SK-N-SH (cell line): ENCODE measurements around the gene ENDOV. TPM values are rescaled to one million over a fixed set of nuclear protein-coding genes. Genes with fewer than 3 reads are reported as not detected.

ENCODE experiments used
- CTCF ChIA-PET: fragments of 300-600, 350-600 bp; formaldehyde crosslinking; extraction: SDS; loops from one replicate; lab custom pipeline; 2021; lab: Yijun Ruan, JAX
- POLR2A ChIA-PET: fragments of 350-600 bp; sonication (Branson Sonifier 250); formaldehyde crosslinking; extraction: SDS; loops from one replicate; lab custom pipeline; 2020; ENCODE audit warnings: antibody characterized with exemption, inconsistent platforms; lab: Yijun Ruan, JAX
- DNase-seq: peaks from one replicate; pipeline ENCODE4 v3.0.0; 2012
- H2AFZ ChIP-seq: fragments of 200-600 bp; sonication (generic); 2 replicates; pipeline ENCODE4 v1.8.1; 2016; ENCODE audit warnings: antibody characterized with exemption, mild to moderate bottlenecking, low read depth
- H3F3A ChIP-seq: fragments of 200-600 bp; sonication (generic); replicated peaks from 2 replicates; pipeline ENCODE3; 2016; ENCODE audit warnings: antibody characterized with exemption, mild to moderate bottlenecking; ENCODE audit not compliant: insufficient read depth
- H3K27ac ChIP-seq, 2 experiments: fragments of 200-500 bp in 1 of 2; fragments of 200-600 bp in 1 of 2; sonication (Bioruptor generic) in 1 of 2; sonication (generic), shearing (Covaris generic) in 1 of 2; 2 replicates each; pipeline versions ENCODE4 v1.5.1 to v1.6.1; 2014 to 2016; ENCODE audit warnings: low read depth in 2 of 2, inconsistent platforms in 1 of 2, low read length in 1 of 2, mild to moderate bottlenecking in 1 of 2, mixed read lengths in 1 of 2
- H3K27me3 ChIP-seq: fragments of 200-600 bp; sonication (generic), shearing (Covaris generic); 2 replicates; pipeline ENCODE4 v1.6.1; 2016; ENCODE audit warnings: mixed run types; ENCODE audit not compliant: insufficient read depth
- H3K36me3 ChIP-seq, 2 experiments: fragments of 200-500 bp in 1 of 2; fragments of 200-600 bp in 1 of 2; sonication (Bioruptor generic) in 1 of 2; sonication (generic) in 1 of 2; replicated peaks in 1 of 2; 2 replicates each; pipeline versions ENCODE3 to v1.5.1; 2014 to 2016; ENCODE audit warnings: low read length in 1 of 2, mild to moderate bottlenecking in 1 of 2; ENCODE audit not compliant: insufficient read depth in 2 of 2, control insufficient read depth in 1 of 2
- H3K4me1 ChIP-seq, 2 experiments: fragments of 200-500 bp in 1 of 2; fragments of 200-600 bp in 1 of 2; sonication (Bioruptor generic) in 1 of 2; sonication (generic), shearing (Covaris generic) in 1 of 2; 2 replicates each; pipeline versions ENCODE4 v1.5.1 to v1.6.1; 2014 to 2016; ENCODE audit warnings: low read depth in 1 of 2, low read length in 1 of 2, mixed run types in 1 of 2; ENCODE audit not compliant: insufficient read depth in 2 of 2, control insufficient read depth in 1 of 2
- H3K4me2 ChIP-seq: fragments of 200-600 bp; sonication (generic), shearing (Covaris generic); 2 replicates; pipeline ENCODE4 v1.6.1; 2017; ENCODE audit warnings: mixed run types
- H3K4me3 ChIP-seq, 2 experiments: fragments of 200-500 bp in 1 of 2; fragments of 200-600 bp in 1 of 2; sonication (Bioruptor generic) in 1 of 2; sonication (generic), shearing (Covaris generic) in 1 of 2; 2 replicates each; pipeline versions ENCODE4 v1.5.1 to v1.8.1; 2014 to 2016; ENCODE audit warnings: low read depth in 2 of 2, inconsistent platforms in 1 of 2, low read length in 1 of 2, mild to moderate bottlenecking in 1 of 2, mixed read lengths in 1 of 2, moderate library complexity in 1 of 2
- H3K79me2 ChIP-seq: fragments of 200-600 bp; sonication (generic); 2 replicates; pipeline ENCODE4 v1.8.1; 2017; ENCODE audit warnings: mild to moderate bottlenecking; ENCODE audit not compliant: insufficient read depth
- H3K9ac ChIP-seq: fragments of 200-600 bp; sonication (generic); 2 replicates; pipeline ENCODE4 v1.6.1; 2017; ENCODE audit warnings: mixed run types
- H3K9me2 ChIP-seq: fragments of 200-600 bp; sonication (generic); 2 replicates; pipeline ENCODE4 v1.6.1; 2017; ENCODE audit warnings: mixed run types
- H3K9me3 ChIP-seq: fragments of 200-600 bp; sonication (generic); 2 replicates; pipeline ENCODE4 v1.6.1; 2017; ENCODE audit warnings: mixed run types, mild to moderate bottlenecking, moderate library complexity
- H4K20me1 ChIP-seq: fragments of 200-600 bp; sonication (generic); 2 replicates; pipeline ENCODE4 v1.6.1; 2017; ENCODE audit warnings: mild to moderate bottlenecking, mixed run types; ENCODE audit not compliant: insufficient read depth
- IRF3 ChIP-seq: fragments of 150-350 bp; IDR thresholded peaks from 2 replicates; pipeline ENCODE4 v1.6.1; 2016; ENCODE audit warnings: mild to moderate bottlenecking, low read depth, low read length
- MXI1 ChIP-seq: IDR thresholded peaks from 2 replicates; pipeline ENCODE4 v1.6.1; 2012; ENCODE audit warnings: mild to moderate bottlenecking, low read depth, low read length, improper control_type of control experiment
- RCOR1 ChIP-seq: fragments of 150-350 bp; IDR thresholded peaks from 2 replicates; pipeline ENCODE4 v1.6.1; 2017; ENCODE audit warnings: antibody characterized with exemption, low read length
- RXRA ChIP-seq: IDR thresholded peaks from 2 replicates; pipeline ENCODE4 v1.4.0; 2012; ENCODE audit warnings: low read depth, mild to moderate bottlenecking, borderline replicate concordance
- YY1 ChIP-seq: IDR thresholded peaks from 2 replicates; pipeline ENCODE4 v1.4.0; 2012; ENCODE audit warnings: low read depth, mild to moderate bottlenecking
- WGBS: methylation state at CpG from one replicate; pipeline ENCODE4 v1.1.6; 2017; ENCODE audit warnings: low lambda C conversion rate; 5-methylcytosine and 5-hydroxymethylcytosine counted together
- polyA plus RNA-seq, 3 experiments: library from polyadenylated mRNA; depleted of rRNA; stranded (reverse); fragments of >200 nt; gene quantifications; 2 replicates each; pipeline ENCODE4 v1.2.3, GENCODE V29; 2012
- TF ChIP-seq, protein P1 (sequence below): IDR thresholded peaks from 2 replicates; pipeline ENCODE4 v1.4.0; 2012; ENCODE audit warnings: low read depth

The ENDOV gene
- polyA plus RNA-seq, 1 of the 3 experiments (the other 2 are of a cell fraction): 83.6 TPM

DNA sequence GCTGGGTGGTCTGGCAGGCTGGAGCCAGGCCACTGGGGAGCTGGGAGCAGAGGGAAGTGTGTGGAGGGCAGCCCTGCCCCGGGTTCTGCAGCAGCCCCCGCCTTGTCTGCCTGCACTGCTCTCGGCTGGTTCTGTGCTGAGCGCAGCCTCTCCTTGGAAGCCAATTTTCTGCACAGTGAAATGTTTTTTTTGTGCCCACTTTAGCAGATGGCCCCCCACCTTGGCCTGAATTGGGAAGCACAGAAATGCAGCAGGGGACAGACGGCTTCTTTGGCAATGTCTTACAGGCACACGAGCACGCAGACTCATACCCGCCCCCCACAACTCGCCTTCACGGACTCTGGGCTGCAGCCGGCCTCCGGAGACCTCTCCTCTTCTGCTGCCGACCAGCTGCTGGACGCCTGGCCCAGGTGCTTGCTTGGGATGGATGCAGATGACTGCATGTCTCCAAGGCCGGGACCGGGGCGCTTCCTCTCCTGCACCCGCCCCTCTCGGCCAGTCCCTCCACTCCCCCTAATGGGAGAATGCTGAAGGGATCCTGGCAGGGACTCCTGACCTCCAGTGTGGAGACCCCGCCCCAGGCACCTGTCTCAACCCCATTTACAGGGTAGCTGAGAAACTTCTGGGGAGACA is 46.7 kb downstream of the ENDOV start:
- CTCF ChIA-PET: interaction anchor here (0.9 to 1.1 kb wide), 2 partner anchors 12 to 15 kb away, joined by 3 read pairs; partner anchors contain the start of gene NPTX1
- Histone ChIP-seq H3K79me2 (no peaks in the 10 kb centered on the region), H3K36me3 (no peaks in the 10 kb centered on the region), H3K9me3 (no peaks in the 10 kb centered on the region), H3K27me3 (peaks cover 42% of the 10 kb centered on the region), H4K20me1 (no peaks in the 10 kb centered on the region), H2AFZ (no peak overlapping the region), H3K4me2 (no peak overlapping the region), H3K27ac (no peak overlapping the region), H3F3A (no peaks in the 10 kb centered on the region), H3K9me2 (no peaks in the 10 kb centered on the region), H3K4me3 (no peak overlapping the region), H3K4me1 (no peaks in the 10 kb centered on the region), H3K9ac (no peak overlapping the region)
- POLR2A ChIA-PET: no interaction called here
- no peak for DNase-seq
- TF ChIP-seq IRF3: no peak
- WGBS: 65% methylated on average over 19 of the region's 20 CpGs

- 52% methylated on average over 13 of the region's 13 CpGs for WGBS
- Histone ChIP-seq H3K9ac (no peak overlapping the region), H2AFZ (no peak overlapping the region), H3K4me3 (no peak overlapping the region), H3K79me2 (no peaks in the 10 kb centered on the region), H3K9me3 (no peaks in the 10 kb centered on the region), H3K27me3 (peaks cover 64% of the 10 kb centered on the region), H3K4me2 (no peak overlapping the region), H3K36me3 (no peaks in the 10 kb centered on the region), H3K4me1 (peaks cover 0 to 7% of the 10 kb centered on the region in 2 experiments; a peak in 1 of 4 replicates), H4K20me1 (no peaks in the 10 kb centered on the region), H3F3A (no peaks in the 10 kb centered on the region), H3K27ac (no peak overlapping the region), H3K9me2 (no peaks in the 10 kb centered on the region)
- TF ChIP-seq, protein P1, sequence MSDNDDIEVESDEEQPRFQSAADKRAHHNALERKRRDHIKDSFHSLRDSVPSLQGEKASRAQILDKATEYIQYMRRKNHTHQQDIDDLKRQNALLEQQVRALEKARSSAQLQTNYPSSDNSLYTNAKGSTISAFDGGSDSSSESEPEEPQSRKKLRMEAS: no peak
- TF ChIP-seq RCOR1 (no peak), IRF3 (no peak), MXI1 (no peak), RXRA (no peak), YY1 (no peak)
- DNase-seq: no peak
- CTCF ChIA-PET: interaction anchor here (1.0 to 6.8 kb wide), 8 partner anchors 9 to 507 kb away, joined by 3 to 41 read pairs (median 6); partner anchors contain the start of gene NPTX1
- POLR2A ChIA-PET: interaction anchor here (0.6 to 2.9 kb wide), 3 partner anchors 9 to 415 kb away, joined by 4 to 24 read pairs (median 5); partner anchors contain the start of gene NPTX1
Observed at GRCh38 chr17:80463784-80464400, 48.9 kb downstream of the ENDOV start.
